GM18861 (cell line): ENCODE data around the gene SND1.
"Not testable (repeated sequence)": the region's sequence is repeated elsewhere in the genome, so short reads cannot be mapped to it uniquely, and the experiment has no call there.

ENCODE experiments used
- ATAC-seq: cut with Tn5 transposase; IDR thresholded peaks from one replicate; pipeline ENCODE4 v1.9.1; 2021; ENCODE audit not compliant: unreplicated experiment

SND1 gene

GRCh38 chr7:127652333-127653248, 597 bp downstream of the SND1 start:
- no peak for ATAC-seq

GRCh38 chr7:127653396-127653795, 1.4 kb downstream of the SND1 start:
- ATAC-seq = no peak

GRCh38 chr7:127654404-127655394, 2.7 kb downstream of the SND1 start:
- ATAC-seq = no peak

GRCh38 chr7:127655720-127656119, 3.7 kb downstream of the SND1 start:
- no peak for ATAC-seq

GRCh38 chr7:127657500-127657899, 5.5 kb downstream of the SND1 start:
- no peak for ATAC-seq

- ATAC-seq = no peak
Measured at GRCh38 chr7:127658970-127659630, 7.1 kb downstream of the SND1 start.

- ATAC-seq = no peak
Measured at GRCh38 chr7:127665922-127666321, 13.9 kb downstream of the SND1 start.

GRCh38 chr7:127666602-127667001, 14.6 kb downstream of the SND1 start:
- ATAC-seq = no peak

- ATAC-seq = no peak
Measured at GRCh38 chr7:127667017-127667670, 15.2 kb downstream of the SND1 start.

GRCh38 chr7:127667759-127668530, 16.0 kb downstream of the SND1 start:
- ATAC-seq = no peak

GRCh38 chr7:127671341-127671740, 19.3 kb downstream of the SND1 start:
- no peak for ATAC-seq

- ATAC-seq = no peak
Measured at GRCh38 chr7:127673902-127674301, 21.9 kb downstream of the SND1 start.

GRCh38 chr7:127674361-127674760, 22.4 kb downstream of the SND1 start:
- no peak for ATAC-seq

GRCh38 chr7:127674923-127675322, 22.9 kb downstream of the SND1 start:
- ATAC-seq = not testable (repeated sequence)

GRCh38 chr7:127675721-127676120, 23.7 kb downstream of the SND1 start:
- no peak for ATAC-seq

- ATAC-seq = no peak
Measured at GRCh38 chr7:127677433-127678230, 25.6 kb downstream of the SND1 start.

- ATAC-seq = no peak
Measured at GRCh38 chr7:127678337-127678736, 26.3 kb downstream of the SND1 start.

- ATAC-seq = peak; percentile 72
Measured at GRCh38 chr7:127678947-127679346, 27.0 kb downstream of the SND1 start.

- no peak for ATAC-seq
Measured at GRCh38 chr7:127680983-127681382, 29.0 kb downstream of the SND1 start.
